H9 (cell line): Measurements from ENCODE around the gene SHMT1. TPM values are rescaled to one million over a fixed set of nuclear protein-coding genes. Genes with fewer than 3 reads are reported as not detected.

ENCODE experiments used
- DNase-seq: peaks from one replicate; pipeline ENCODE4 v3.0.0-alpha.2; 2017
- H2AFZ ChIP-seq: one replicate; pipeline ENCODE4 v1.6.1; 2013; ENCODE audit warnings: mild to moderate bottlenecking, low read length, control low read depth, moderate library complexity
- H2AK5ac ChIP-seq: 2 replicates; pipeline ENCODE4 v1.6.1; 2013; ENCODE audit warnings: low read length, control low read depth, mixed read lengths; ENCODE audit not compliant: insufficient read length
- H2BK120ac ChIP-seq: one replicate; pipeline ENCODE4 v1.6.1; 2013; ENCODE audit warnings: low read depth, mild to moderate bottlenecking, low read length, control low read depth, inconsistent platforms; ENCODE audit not compliant: poor library complexity, severe bottlenecking
- H2BK12ac ChIP-seq: 2 replicates; pipeline ENCODE4 v1.6.1; 2013; ENCODE audit warnings: low read length, control low read depth, mixed read lengths, low read depth; ENCODE audit not compliant: insufficient read length
- H2BK15ac ChIP-seq: 2 replicates; pipeline ENCODE4 v1.6.1; 2013; ENCODE audit warnings: low read depth, low read length, control low read depth
- H2BK20ac ChIP-seq: one replicate; pipeline ENCODE4 v1.6.1; 2013; ENCODE audit warnings: low read depth, mild to moderate bottlenecking, low read length, control low read depth, inconsistent platforms; ENCODE audit not compliant: poor library complexity, severe bottlenecking
- H2BK5ac ChIP-seq: 2 replicates; pipeline ENCODE4 v1.6.1; 2013; ENCODE audit warnings: low read length, control low read depth, mixed read lengths; ENCODE audit not compliant: insufficient read length
- H3K14ac ChIP-seq: 2 replicates; pipeline ENCODE4 v1.6.1; 2013; ENCODE audit warnings: low read length, control low read depth; ENCODE audit not compliant: insufficient read depth
- H3K18ac ChIP-seq: 2 replicates; pipeline ENCODE4 v1.6.1; 2013; ENCODE audit warnings: low read depth, mild to moderate bottlenecking, mixed read lengths, low read length, control low read depth; ENCODE audit not compliant: insufficient read length
- H3K23ac ChIP-seq: 2 replicates; pipeline ENCODE4 v1.6.1; 2013; ENCODE audit warnings: low read length, control low read depth, mixed read lengths, low read depth; ENCODE audit not compliant: insufficient read length
- H3K23me2 ChIP-seq: 2 replicates; pipeline ENCODE4 v1.6.1; 2013; ENCODE audit warnings: low read depth, mild to moderate bottlenecking, mixed read lengths, low read length, control low read depth; ENCODE audit not compliant: insufficient read length, poor library complexity, severe bottlenecking
- H3K27ac ChIP-seq: 2 replicates; pipeline ENCODE4 v1.5.1; 2013; ENCODE audit warnings: low read length, control low read depth, mixed read lengths, low read depth; ENCODE audit not compliant: insufficient read length
- H3K27me3 ChIP-seq: 2 replicates; pipeline ENCODE4 v1.6.1; 2013; ENCODE audit warnings: low read length, control low read depth, inconsistent platforms; ENCODE audit not compliant: insufficient read depth
- H3K4ac ChIP-seq: 2 replicates; pipeline ENCODE4 v1.6.1; 2013; ENCODE audit warnings: low read depth, mild to moderate bottlenecking, control low read depth, inconsistent platforms, low read length, moderate library complexity
- H3K4me1 ChIP-seq: 2 replicates; pipeline ENCODE4 v1.6.1; 2013; ENCODE audit warnings: low read length, control low read depth, inconsistent platforms; ENCODE audit not compliant: insufficient read depth
- H3K4me2 ChIP-seq: 2 replicates; pipeline ENCODE4 v1.6.1; 2013; ENCODE audit warnings: low read length, control low read depth, mixed read lengths; ENCODE audit not compliant: insufficient read length, insufficient read depth
- H3K56ac ChIP-seq: 2 replicates; pipeline ENCODE4 v1.6.1; 2013; ENCODE audit warnings: low read depth, mild to moderate bottlenecking, mixed read lengths, low read length, control low read depth; ENCODE audit not compliant: insufficient read length
- H3K79me1 ChIP-seq: 2 replicates; pipeline ENCODE4 v1.6.1; 2013; ENCODE audit warnings: low read depth, mild to moderate bottlenecking, moderate library complexity, low read length, control low read depth, inconsistent platforms; ENCODE audit not compliant: insufficient read depth, poor library complexity, severe bottlenecking
- H3K79me2 ChIP-seq: 2 replicates; pipeline ENCODE4 v1.6.1; 2013; ENCODE audit warnings: low read length, control low read depth, inconsistent platforms; ENCODE audit not compliant: insufficient read depth
- H3K9ac ChIP-seq: 2 replicates; pipeline ENCODE4 v1.6.1; 2013; ENCODE audit warnings: low read length, control low read depth, mixed read lengths; ENCODE audit not compliant: insufficient read length; ENCODE audit errors: extremely low read depth
- H3K9me3 ChIP-seq: one replicate; pipeline ENCODE4 v1.6.1; 2013; ENCODE audit warnings: low read depth, low read length, inconsistent platforms; ENCODE audit not compliant: control insufficient read depth
- H3T11ph ChIP-seq: one replicate; pipeline ENCODE4 v1.6.1; 2013; ENCODE audit warnings: mild to moderate bottlenecking, low read length, control low read depth, inconsistent platforms
- H4K20me1 ChIP-seq: one replicate; pipeline ENCODE4 v1.6.1; 2013; ENCODE audit not compliant: control insufficient read depth, insufficient read length, insufficient read depth
- H4K5ac ChIP-seq: 2 replicates; pipeline ENCODE4 v1.6.1; 2013; ENCODE audit warnings: low read depth, mild to moderate bottlenecking, mixed read lengths, low read length, control low read depth; ENCODE audit not compliant: insufficient read length
- H4K8ac ChIP-seq: replicated peaks from 2 replicates; pipeline ENCODE4 v1.6.1; 2013; ENCODE audit warnings: low read length, control low read depth, mixed read lengths, low read depth; ENCODE audit not compliant: insufficient read length
- H4K91ac ChIP-seq: 2 replicates; pipeline ENCODE4 v1.6.1; 2013; ENCODE audit warnings: low read depth, mild to moderate bottlenecking, moderate library complexity, mixed read lengths, low read length, control low read depth; ENCODE audit not compliant: insufficient read length
- H3K27ac Mint-ChIP-seq, 3 experiments: 2 replicates in 2 of 3; 3 replicates in 1 of 3; pipeline ENCODE4 v1.8.0; 2020 to 2021; ENCODE audit warnings: mixed read lengths in 3 of 3, mild to moderate bottlenecking in 1 of 3, moderate library complexity in 1 of 3
- H3K27me3 Mint-ChIP-seq: 2 replicates; pipeline ENCODE4 v1.8.0; 2021; ENCODE audit warnings: low read depth, mild to moderate bottlenecking, moderate library complexity, mixed read lengths
- H3K36me3 Mint-ChIP-seq, 3 experiments: 2 replicates in 2 of 3; 3 replicates in 1 of 3; pipeline ENCODE4 v1.8.0; 2020 to 2021; ENCODE audit warnings: low read depth in 3 of 3, mixed read lengths in 3 of 3; ENCODE audit not compliant: insufficient read depth in 1 of 3
- H3K4me1 Mint-ChIP-seq, 2 experiments: 2 replicates each; pipeline ENCODE4 v1.8.0; 2020; ENCODE audit warnings: mixed read lengths in 2 of 2
- H3K4me3 Mint-ChIP-seq, 2 experiments: 2 replicates in 1 of 2; 3 replicates in 1 of 2; pipeline ENCODE4 v1.8.0; 2020 to 2021; ENCODE audit warnings: mild to moderate bottlenecking in 2 of 2, mixed read lengths in 2 of 2, moderate library complexity in 1 of 2
- H3K9me3 Mint-ChIP-seq, 2 experiments: 2 replicates in 1 of 2; 3 replicates in 1 of 2; pipeline ENCODE4 v1.8.0; 2020; ENCODE audit warnings: mild to moderate bottlenecking in 2 of 2, mixed read lengths in 2 of 2, moderate library complexity in 1 of 2
- WGBS: extraction: QIAGEN DNeasy Blood & Tissue Kit; methylation state at CpG from one replicate; pipeline ENCODE4 v1.1.7; 2013; ENCODE audit warnings: missing lambda C conversion rate, low lambda C conversion rate, mixed read lengths; ENCODE audit not compliant: insufficient read length; ENCODE audit errors: extremely low coverage; 5-methylcytosine and 5-hydroxymethylcytosine counted together
- total RNA-seq: library from RNA; stranded (reverse); gene quantifications from 2 replicates; pipeline ENCODE4 v1.2.1, GENCODE V29; 2021
- TF ChIP-seq, protein P1 (sequence below): fragments of 200-600 bp; sonication (generic); conservative IDR thresholded peaks from 3 replicates; pipeline ENCODE4 v1.8.0; 2021; ENCODE audit warnings: antibody characterized with exemption, mild to moderate bottlenecking

Gene SHMT1
- total RNA-seq, 1 experiment from 2014 or later, result 42.8 TPM

DNA sequence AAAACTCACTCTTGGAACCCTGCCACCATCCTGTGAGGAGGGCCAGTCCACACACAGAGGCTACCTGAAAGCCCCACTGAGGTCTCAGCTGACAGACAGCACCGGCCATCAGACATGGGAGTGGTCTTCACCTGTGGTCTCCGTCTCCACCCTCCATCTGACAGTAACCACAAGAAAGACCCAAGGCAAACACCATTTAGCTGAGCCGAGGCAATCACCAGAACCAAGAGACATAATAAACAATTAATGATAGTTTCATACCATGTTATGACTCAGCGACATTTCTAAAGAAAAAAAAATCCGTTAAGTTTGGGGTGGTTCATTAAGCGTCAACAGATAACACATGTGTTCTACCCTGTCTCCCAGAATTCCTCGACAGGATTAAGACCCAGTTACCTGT, 8.1 kb upstream of the SHMT1 start:
- DNase-seq, result no peak
- Histone ChIP-seq H3K23me2 (no peaks in the 10 kb centered on the region), H2AFZ (no peak overlapping the region), H2BK5ac (no peak overlapping the region), H3K4me1 (no peaks in the 10 kb centered on the region), H4K20me1 (no peaks in the 10 kb centered on the region), H3K9me3 (no peaks in the 10 kb centered on the region), H3K4ac (no peak overlapping the region), H3K79me2 (no peaks in the 10 kb centered on the region), H2AK5ac (no peak overlapping the region), H3K27ac (no peak overlapping the region), H2BK15ac (no peak overlapping the region), H2BK12ac (no peak overlapping the region), H4K5ac (no peak overlapping the region), H3K27me3 (no peaks in the 10 kb centered on the region), H2BK120ac (no peak overlapping the region), H2BK20ac (no peak overlapping the region), H3K56ac (no peak overlapping the region), H4K91ac (no peak overlapping the region), H3T11ph (no peak overlapping the region), H3K23ac (no peak overlapping the region), H3K18ac (no peak overlapping the region), H4K8ac (no peak overlapping the region), H3K79me1 (no peaks in the 10 kb centered on the region), H3K4me2 (no peak overlapping the region), H3K14ac (no peak overlapping the region), H3K9ac (no peak overlapping the region)
- peaks cover 0 to 8% (median 2%) of the 10 kb centered on the region in 3 experiments; a peak in 3 of 7 replicates for H3K36me3 Mint-ChIP-seq
- no peak overlapping the region; a peak in 1 of 7 replicates for H3K27ac Mint-ChIP-seq
- no CpG with 5 or more reads among the region's 7 CpGs for WGBS
- H3K4me3 Mint-ChIP-seq, result no peak overlapping the region
- no peaks in the 10 kb centered on the region; a peak in 1 of 4 replicates for H3K4me1 Mint-ChIP-seq
- peaks cover 5 to 6% of the 10 kb centered on the region in 2 experiments; a peak in 3 of 5 replicates for H3K9me3 Mint-ChIP-seq
- H3K27me3 Mint-ChIP-seq, result peaks cover 2% of the 10 kb centered on the region
- TF ChIP-seq, protein P1, sequence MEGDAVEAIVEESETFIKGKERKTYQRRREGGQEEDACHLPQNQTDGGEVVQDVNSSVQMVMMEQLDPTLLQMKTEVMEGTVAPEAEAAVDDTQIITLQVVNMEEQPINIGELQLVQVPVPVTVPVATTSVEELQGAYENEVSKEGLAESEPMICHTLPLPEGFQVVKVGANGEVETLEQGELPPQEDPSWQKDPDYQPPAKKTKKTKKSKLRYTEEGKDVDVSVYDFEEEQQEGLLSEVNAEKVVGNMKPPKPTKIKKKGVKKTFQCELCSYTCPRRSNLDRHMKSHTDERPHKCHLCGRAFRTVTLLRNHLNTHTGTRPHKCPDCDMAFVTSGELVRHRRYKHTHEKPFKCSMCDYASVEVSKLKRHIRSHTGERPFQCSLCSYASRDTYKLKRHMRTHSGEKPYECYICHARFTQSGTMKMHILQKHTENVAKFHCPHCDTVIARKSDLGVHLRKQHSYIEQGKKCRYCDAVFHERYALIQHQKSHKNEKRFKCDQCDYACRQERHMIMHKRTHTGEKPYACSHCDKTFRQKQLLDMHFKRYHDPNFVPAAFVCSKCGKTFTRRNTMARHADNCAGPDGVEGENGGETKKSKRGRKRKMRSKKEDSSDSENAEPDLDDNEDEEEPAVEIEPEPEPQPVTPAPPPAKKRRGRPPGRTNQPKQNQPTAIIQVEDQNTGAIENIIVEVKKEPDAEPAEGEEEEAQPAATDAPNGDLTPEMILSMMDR, result no peak
